ENCODE data around the gene USP48.
"Not testable (repeated sequence)": the region's sequence is repeated elsewhere in the genome, so short reads cannot be mapped to it uniquely, and the experiment has no call there.

USP48 gene

DNA sequence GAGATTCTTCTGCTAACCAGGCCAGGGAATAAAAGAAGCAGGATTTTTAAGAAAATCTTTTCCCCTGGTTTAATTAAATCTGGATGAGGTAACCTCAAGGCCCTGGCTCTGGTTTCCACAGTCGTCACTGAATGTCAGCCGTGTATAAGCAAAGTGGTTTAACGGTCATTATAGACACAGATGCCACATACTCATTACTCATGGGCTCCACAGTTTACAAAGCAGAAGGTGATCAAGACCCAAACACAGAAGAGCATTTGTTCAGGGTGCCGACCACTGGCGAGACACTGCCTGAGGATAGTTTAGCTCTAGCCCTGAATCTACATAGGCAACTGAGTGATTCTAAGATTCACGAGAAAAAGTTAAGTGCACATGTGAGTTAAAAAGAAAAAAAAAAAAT, 86.0 kb downstream of the USP48 start:
- DNase-seq (ENCODE audit: low read depth), result no peak

DNA sequence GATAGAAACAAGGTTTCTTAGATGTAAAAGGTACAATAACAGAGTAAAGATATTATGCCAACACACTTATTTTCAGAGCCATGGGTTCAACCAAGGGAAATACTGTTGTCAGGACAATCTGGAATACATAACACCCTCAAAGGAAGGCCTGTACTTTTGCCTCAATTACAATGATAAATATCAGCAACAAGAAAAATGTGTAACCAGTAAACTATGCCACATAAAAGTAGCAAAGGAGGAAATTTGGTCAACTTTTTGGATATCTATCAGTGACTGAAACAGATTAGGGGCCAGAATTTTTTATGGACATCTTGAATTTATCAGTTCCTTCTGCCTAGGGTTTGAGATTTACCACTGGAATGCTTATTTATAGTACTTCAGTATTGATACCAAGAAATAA, 89.2 kb downstream of the USP48 start:
- no peak for DNase-seq (ENCODE audit: low read depth)

DNA sequence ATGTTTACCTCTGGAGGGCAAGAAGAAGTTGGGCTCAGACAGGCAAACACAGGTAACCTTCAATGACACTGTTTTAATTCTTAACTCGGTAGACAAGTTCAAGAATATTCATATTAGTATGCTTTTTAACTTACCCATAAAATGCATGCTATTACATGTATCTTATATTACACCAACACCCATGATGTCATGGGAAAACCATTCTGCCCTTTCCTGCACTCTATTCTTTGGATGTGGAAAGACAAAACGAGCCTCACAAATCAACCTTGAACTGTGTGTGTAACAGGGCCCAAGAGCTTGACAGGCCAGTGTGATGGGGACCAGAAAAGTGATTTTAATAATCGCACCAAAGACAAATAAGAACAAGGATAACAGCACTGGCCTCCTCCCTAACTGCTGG, 91.2 kb downstream of the USP48 start:
- no peak for DNase-seq (ENCODE audit: low read depth)

DNA sequence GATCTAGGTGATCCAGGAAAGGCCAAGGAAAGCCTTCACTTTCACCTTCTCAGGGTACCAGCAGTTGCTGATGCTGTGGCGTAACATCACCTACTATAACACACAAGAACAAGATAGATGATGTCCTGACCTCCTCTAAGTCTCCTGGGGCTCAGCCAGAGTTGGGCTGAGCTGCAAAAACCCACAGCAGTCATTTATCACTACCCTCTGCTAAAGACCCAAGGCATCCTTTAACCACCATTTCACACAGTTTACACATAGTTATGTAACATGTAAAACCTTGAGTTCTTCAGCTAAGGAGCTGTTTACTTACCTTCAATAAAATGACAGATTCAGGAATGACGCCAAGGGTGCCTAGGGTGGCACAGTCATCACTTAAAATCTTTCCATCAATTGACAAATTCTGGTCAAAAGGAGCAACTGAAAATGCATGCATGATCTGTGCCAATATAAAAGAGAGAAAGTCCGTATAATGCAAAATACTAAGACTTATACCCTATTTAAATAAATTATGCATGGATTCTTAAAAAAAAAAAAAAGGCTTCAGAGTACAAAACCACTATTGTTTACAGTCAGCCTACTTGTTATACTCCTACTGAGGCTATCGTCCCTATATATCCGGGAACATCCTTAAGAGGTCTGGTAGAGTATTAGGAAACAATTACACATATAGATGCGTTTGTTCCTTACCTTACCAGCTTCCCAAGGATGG, 93.1 kb downstream of the USP48 start:
- no peak for DNase-seq (ENCODE audit: low read depth)

DNA sequence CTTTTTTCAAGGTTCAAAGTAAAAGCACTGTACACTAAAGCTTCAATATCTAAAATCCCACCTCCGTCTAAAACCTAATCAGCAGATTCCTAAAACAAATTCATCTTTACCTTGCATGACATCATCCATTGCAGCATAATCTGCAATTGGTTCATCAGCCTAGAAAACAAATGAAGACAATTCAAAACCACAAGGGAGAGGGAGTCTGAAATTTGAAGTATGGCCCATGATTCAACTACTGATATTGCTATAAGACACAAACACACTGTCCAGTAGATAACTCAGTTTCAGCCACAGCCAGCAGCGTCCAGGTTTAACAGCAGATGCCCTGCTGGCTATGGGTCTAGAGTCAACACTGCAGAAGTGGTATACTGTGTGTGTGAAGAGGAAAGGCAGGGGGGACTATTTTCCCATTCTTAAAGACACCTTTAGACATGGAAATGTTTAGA, 95.8 kb downstream of the USP48 start:
- DNase-seq (ENCODE audit: low read depth), result no peak

DNA sequence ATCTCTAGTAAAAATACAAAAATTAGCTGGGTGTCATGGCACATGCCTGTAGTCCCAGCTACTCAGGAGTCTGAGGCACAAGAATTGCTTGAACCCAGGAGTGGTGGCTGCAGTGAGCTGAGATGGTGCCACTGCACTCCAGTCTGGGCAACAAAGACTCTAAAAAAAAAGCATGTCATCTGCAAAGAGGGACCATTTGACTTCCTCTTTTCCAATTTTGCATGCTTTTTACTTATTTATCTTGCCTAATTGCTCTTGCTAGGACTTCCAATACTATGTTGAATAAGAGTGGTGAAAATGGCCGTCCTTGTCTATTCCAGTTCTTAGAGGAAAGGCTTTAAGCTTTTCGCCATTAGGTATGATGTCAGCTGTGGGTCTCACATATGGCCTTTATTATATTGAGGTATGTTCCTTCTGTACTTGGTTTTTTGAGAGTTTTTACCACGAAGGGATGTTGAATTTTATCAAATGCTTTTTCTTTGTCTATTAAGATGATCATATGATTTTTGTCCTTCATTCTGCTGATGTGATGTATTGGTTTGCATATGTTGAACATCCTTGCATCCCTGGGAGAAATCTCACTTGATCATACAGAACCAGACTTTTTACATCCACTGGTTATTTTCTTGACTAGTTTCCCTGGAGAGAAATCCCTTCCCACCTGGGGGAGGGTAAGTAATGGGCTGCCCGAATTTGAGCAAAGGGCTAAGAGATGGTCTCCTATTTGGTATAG, 96.8 kb downstream of the USP48 start:
- DNase-seq (ENCODE audit: low read depth), result no peak

DNA sequence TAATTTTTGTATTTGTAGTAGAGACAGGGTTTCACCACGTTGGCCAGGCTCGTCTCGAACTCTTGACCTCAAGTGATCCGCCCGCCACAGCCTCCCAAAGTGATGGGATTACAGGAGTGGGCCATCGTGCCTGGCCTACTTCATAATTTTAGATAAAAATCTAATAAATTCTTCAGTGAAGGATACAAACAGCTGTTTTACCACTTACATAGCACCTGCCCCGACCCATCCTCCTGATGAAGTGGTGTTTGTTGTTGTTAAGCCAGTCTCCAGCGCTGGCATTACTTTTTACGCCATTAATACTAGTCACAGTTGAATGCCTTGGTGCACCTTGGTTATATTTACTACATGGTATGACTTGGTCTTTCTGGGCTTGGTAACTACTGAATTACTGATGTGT, 101.5 kb downstream of the USP48 start:
- no peak for DNase-seq (ENCODE audit: low read depth)

DNA sequence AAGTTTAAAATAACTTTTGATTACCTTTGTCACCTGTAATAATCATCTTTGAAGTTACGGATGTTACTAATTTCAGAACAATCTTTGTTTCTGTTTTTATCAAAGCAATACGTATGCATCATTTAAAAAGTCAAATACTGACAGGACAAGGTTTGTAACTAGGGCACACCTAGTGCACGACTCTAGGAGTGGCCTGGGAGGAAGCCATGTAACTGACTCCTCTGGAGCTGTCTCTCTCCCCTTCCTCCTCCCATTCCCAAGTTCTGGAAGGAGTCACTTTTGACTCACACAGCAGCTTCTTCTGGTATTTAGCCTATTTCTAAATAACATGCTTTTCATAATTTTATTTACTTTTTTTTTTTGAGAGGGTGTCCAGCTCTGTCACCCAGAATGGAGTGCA, 102.0 kb downstream of the USP48 start:
- DNase-seq (ENCODE audit: low read depth), result peak; percentile 43

DNA sequence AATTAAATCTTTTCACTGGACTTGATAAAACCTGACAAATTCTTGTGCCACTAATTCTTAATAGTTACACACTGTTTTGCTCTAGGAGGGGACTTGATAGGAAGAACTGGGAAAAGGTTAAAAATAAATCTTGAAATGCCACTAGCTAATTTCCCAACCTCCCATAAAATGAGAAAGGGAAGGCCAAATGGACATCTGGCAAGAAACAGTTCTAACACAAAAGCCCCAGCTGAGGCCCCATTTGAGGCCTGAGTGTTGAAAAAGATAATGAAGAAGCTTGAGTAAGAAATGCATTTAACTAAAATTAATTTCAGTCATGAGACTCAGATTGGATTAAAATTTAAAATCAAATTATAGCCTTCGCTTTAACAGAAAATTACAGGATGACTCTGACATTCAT, 102.6 kb downstream of the USP48 start:
- DNase-seq (ENCODE audit: low read depth), result no peak

DNA sequence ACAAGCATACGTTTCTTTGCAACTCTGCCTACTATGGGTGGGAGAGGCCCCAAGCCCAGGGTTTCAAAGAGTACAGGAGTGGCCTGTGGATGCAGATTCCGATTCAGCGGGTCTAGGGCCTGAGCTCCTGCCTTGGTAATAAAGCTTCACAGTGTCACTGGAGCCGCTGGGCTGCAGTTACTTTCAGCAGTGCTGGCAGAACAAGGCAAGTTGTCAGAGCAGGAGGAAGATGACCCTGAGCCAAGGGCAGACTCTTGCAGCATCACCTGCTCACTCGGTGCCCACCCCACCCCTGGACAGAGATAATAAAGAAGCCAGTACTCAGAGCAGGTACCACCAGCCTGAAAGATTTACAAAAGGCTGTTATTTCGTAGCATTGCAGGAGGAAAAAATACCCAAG, 105.8 kb downstream of the USP48 start:
- no peak for DNase-seq (ENCODE audit: low read depth)

DNA sequence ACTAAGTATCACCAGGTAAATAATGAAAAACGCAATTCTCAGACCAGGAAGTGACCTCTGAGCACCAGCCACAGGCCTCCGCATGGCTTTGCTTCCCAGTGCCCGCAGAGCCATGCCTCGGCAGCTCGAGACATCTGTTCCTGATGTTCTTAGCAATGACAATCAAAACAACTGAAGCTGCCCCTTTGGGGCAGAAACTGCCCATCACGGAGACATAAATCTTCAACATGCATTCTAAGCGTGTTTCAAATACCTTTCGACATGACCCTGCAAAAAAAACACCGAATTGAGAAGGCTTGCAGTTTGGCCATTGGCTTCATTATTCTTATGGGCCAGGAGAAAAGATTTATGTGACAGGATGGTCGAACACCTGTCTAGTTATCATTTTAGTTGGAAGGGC, 108.0 kb downstream of the USP48 start:
- DNase-seq (ENCODE audit: low read depth), result peak; percentile 57

DNA sequence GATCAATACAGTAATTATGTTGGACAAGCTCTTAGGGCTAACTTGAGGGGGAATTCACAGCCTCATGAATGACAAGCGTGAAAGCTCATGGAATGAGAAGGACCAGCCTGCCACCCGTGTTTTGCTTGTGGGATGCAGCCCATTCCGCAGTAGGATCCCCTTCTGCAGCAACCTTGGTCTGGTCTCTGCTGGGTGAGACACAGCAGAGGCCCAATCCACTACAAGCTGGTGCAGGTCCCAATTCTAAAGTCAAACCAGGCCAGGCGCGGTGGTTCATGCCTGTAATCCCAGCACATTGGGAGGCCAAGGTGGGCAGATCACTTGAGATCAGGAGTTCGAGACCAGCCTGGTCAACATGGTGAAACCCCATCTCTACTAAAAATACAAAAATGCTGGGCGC, 109.1 kb downstream of the USP48 start:
- DNase-seq (ENCODE audit: low read depth), result not testable (repeated sequence)

DNA sequence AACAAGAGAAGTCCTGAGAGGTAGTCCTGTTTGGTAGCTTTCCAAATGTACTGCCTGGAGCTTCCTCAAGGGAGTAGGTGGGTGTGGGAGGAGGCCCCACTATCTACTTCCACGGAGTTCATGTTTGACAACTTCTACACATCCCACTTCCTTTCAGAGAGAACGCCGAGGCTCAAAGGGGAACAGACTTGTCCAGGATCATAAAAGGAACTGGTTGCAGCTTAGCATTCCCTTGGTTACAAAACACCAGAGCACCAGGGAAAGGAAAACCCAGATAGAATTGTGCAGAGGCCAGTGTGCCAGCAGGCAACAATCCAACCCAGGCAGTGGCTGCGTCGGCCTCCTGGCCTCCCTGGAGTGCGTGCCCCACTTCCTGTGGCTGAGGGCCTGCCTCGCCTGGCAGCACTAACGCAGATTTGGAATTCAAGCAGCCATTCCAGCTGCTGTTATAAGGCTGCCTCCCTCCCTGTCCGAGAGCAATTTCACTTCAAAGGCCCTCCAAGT, 109.6 kb downstream of the USP48 start:
- DNase-seq (ENCODE audit: low read depth), result peak; percentile 90

DNA sequence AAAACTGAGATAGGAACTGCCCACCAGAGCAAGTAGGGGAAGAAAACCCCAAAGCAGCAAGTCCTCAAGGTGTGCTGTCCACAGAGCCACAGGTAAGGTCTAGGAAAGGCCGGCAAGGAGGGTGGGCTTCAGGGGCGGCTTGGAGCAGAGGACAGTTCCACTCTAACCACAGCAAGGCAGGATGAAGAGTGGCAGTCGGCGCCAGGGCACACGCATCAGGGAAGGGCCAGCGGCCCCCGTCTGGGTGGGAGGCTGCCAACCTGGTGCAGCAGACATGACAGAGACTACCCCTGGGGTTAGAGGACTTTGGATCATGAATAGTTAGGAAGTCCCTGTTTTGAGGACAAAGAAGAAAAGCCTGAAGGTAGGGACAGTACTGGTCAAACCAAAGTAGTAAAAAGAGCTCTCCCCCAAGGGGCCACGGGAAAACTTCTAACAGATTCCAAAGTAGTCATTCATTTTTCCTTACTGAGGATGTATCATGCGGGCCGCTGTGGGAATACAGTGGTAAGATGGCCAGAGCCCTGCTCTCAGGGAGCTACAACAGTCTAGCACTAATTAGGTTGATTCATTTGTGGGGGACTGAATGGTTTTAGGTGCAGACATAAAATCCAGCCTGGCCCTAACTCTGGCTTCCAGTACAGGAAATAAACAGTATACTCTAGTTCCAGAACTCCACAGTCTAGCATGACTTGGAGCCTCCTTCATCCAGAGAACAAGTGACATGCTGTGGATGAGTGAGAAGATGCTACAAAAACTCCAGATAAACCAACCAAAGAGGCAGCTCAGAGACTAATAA, 110.3 kb downstream of the USP48 start:
- DNase-seq (ENCODE audit: low read depth), result no peak

DNA sequence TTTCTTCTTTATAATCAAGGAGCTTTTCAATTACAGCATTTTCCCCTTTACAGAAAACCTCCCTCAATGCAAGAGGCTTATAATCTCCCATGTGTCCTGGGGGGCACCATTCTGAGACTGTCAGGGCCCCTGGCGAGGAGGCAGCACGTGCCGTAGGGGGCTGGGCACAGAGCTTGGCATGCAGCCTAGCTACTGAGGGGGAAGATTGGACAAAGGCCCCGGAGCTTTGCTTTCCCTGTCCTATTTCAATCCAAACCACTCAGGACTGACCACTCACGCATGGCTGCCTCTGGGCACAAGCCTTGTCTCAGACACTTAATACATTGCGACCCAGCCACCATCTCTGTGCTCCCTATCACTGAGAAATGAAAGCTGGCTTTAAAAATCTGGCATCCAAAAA, 111.0 kb downstream of the USP48 start:
- no peak for DNase-seq (ENCODE audit: low read depth)

DNA sequence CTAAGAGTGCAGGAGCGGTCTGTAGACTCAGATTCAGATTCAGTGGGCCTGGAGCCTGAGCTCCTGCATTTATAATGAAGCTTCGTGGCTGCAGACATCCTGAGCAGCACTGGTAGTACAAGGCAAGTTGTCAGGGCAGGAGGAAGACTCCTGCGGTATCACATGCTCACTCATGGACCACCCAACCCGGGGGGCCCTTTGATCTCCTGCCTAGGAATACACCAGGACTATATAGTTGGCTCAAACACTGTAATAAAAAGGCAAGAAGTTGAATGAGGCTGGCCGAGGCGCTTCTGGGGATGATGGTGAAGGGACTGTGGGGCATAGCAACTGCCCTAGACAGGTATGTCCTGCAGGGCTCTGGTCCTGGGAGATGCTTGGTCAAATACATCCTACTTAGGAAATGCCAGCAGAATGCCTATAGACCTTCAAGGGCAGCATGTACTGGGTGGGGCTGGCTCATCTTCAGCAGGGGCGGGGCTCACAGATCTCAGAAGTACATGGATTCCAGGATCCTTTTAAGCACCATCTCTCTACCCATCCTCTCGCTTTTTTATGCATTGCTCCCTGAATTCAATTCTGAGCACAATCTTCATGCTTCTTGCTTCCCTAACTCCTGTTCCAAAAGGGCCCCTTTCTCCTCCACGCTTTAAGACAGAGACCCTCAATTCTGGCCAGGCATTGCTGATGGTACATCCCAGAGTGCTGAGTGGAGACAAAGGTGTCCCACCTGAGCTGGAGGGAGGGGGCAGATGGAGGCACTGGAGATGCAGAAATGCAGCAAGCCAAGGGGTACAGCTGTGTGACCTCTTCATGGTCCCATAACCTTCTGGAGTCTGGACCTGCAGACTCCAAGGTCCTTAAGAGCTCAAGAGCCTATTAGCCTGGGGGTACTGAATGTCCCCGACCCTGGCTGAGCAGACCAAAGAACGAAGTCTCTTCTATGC, 111.7 kb downstream of the USP48 start:
- DNase-seq (ENCODE audit: low read depth), result no peak

DNA sequence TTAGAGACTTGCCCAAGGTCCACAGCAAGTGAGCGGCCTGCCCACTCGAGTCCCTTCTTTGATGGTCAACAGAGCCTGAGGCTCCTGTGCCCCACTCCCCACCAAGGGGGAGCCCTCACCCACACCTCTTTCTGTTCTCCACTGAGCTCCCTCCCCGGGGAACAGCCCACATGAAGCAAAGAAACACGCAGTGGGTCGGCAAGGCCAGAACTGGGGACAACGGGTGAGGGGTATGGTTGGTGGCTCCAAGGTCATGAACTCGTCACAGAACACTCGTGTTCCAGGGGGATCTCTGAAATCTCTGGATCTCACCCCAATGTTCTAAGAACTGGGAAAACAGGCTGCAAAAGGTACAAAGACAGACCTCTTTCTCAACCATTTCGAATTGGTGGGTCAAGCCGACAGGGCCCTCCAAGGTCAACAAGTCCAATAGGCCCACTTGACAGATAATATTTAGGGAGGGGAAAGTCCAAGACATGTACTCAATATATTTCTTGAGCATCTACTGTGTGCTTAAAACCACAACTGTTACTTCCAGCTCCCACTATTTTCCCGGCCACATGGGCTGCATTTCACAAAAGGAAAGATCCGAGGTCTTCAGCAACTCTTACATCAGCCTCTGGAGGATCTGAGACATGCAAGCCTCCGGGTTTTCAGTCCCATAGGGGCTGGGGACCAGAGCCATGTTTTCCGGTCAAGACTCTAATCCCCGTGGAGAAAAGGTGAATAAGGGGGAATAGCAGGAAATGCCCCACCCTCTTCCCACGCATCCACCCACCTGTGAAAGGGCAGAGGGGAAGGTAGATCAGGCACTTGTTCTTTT, 112.7 kb downstream of the USP48 start:
- no peak for DNase-seq (ENCODE audit: low read depth)

DNA sequence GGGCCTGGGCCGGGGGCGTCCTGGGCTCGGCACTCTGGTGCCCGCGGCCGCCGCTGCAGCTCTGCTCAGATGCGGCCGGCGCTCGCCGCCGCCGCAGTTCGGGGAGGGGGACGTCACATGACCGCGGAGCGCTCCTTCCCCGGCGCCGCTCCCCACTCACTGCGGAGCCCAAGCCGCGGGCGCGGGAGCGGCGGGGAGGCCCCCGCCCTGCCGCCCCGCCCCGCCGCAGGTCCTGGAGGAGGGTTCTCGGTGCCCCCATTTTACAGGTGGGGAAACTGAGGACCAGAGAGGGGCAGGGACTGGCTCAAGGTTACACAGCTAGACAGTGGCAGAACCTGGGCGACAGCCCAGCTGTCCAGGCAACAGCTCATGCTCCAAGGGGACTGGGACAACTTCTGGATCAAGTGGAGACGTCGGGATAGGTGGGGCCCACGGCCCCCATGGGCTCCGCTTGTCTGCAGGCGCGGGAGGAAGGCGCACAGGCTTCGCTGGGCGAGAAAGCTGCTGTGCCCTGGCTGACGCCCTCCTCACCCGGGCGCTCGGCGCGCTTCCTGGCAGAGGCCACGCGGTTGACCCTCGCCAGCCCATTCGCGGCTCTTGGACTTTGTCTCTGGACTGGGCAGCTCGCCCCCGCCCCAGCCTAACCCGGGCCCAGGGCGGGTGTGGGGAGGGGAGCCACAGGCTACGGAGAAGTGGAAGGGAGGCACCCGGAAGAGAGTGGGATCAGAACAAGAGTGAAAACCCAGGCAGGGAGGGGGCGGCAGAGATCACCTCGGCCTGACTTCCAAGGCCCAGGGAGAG, 113.5 kb downstream of the USP48 start, which contains the start of gene RAP1GAP:
Gene RAP1GAP (minus strand): TSS at position 100 of the 801 bp plus-strand sequence. CDS start 49,325 bp downstream, outside the sequence.
- DNase-seq (ENCODE audit: low read depth), result no peak

DNA sequence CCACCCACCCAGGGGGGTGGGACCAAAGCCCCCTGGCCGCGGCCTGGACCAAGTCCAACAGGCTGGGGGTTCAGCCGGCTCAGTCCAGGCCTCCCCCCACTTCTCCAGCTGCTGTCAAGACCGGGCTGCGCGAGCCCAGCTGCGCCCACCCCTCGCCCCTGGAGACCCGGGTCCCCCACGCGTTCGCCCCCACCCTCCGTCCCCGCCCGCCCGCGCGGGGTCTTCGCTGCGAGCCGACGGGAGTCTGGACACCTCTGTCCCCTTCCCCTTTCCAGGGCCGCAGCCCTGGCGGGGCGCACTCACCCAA, 114.0 kb downstream of the USP48 start:
- DNase-seq (ENCODE audit: low read depth), result no peak

Measured in fibroblast of gingiva (primary cell).